Lung (tissue), 13 donors: ENCODE results near the gene RHBG. TPM values are rescaled to one million over a fixed set of nuclear protein-coding genes. Genes with fewer than 3 reads are reported as not detected.

ENCODE experiments used
- ATAC-seq: fragments of 200-7000 bp; cut with Tn5 transposase; one replicate; pipeline ENCODE4 v1.9.1; 2020; ENCODE audit warnings: moderate number of reproducible peaks; ENCODE audit not compliant: insufficient read depth, low FRiP score
- DNase-seq, 3 donors: peaks; one replicate each; pipeline ENCODE4 v3.0.0-alpha.2; 2013 to 2017
- H3K27ac ChIP-seq, 2 donors: one replicate each; pipeline ENCODE4 v1.5.1; 2013; ENCODE audit warnings: mild to moderate bottlenecking in 2 of 2, moderate library complexity in 2 of 2, control low read depth in 1 of 2, inconsistent platforms in 1 of 2, low read depth in 1 of 2, low read length in 1 of 2
- H3K27me3 ChIP-seq, 3 donors: one replicate each; pipeline ENCODE4 v1.5.1; 2013; ENCODE audit warnings: low read length in 2 of 3; ENCODE audit not compliant: control insufficient read depth in 3 of 3, insufficient read depth in 3 of 3
- H3K36me3 ChIP-seq, 4 donors: one replicate each; pipeline ENCODE4 v1.5.1; 2013; ENCODE audit warnings: low read length in 4 of 4, mild to moderate bottlenecking in 1 of 4, moderate library complexity in 1 of 4; ENCODE audit not compliant: control insufficient read depth in 4 of 4, insufficient read depth in 4 of 4
- H3K4me1 ChIP-seq, 5 donors: one replicate each; pipeline ENCODE4 v1.5.1; 2013; ENCODE audit warnings: low read length in 5 of 5, mild to moderate bottlenecking in 2 of 5, moderate library complexity in 1 of 5; ENCODE audit not compliant: control insufficient read depth in 5 of 5, insufficient read depth in 5 of 5
- H3K4me3 ChIP-seq: one replicate; pipeline ENCODE4 v1.5.1; 2013; ENCODE audit warnings: mild to moderate bottlenecking, control low read depth, moderate library complexity
- H3K9ac ChIP-seq, 2 donors: one replicate each; pipeline ENCODE4 v1.5.1; 2013; ENCODE audit warnings: low read length in 2 of 2, control low read depth in 1 of 2; ENCODE audit not compliant: insufficient read depth in 1 of 2
- H3K9me3 ChIP-seq, 4 donors: one replicate each; pipeline ENCODE4 v1.5.1; 2013; ENCODE audit warnings: low read length in 3 of 4, mild to moderate bottlenecking in 1 of 4, moderate library complexity in 1 of 4; ENCODE audit not compliant: control insufficient read depth in 4 of 4, insufficient read depth in 3 of 4
- CTCF ChIP-seq: IDR thresholded peaks from 2 replicates; pipeline ENCODE4 v1.5.1; 2012; ENCODE audit warnings: mild to moderate bottlenecking; ENCODE audit errors: control extremely low read depth, extremely low read depth
- WGBS, 2 donors: extraction: QIAGEN DNeasy Blood & Tissue Kit; methylation state at CpG; one replicate each; pipeline ENCODE4 v1.1.7; 2013; 5-methylcytosine and 5-hydroxymethylcytosine counted together
- polyA plus RNA-seq, 2 donors: library from polyadenylated mRNA; stranded (reverse); fragments of 200-250 nt; gene quantifications; one replicate each; pipeline ENCODE4 v1.2.1, GENCODE V29; 2013
- small RNA-seq: library from RNA; depleted of rRNA; stranded (forward); fragments of <200 nt; gene quantifications from one replicate; pipeline ENCODE3, GENCODE V24; 2014; ENCODE audit warnings: low replicate concordance
- total RNA-seq, 2 donors: library from RNA; depleted of rRNA in 1 of 2; stranded (reverse); fragments of >200 nt in 1 of 2; gene quantifications; one replicate each; pipeline ENCODE4 v1.2.1, GENCODE V29; 2014 to 2021
- donor health status: control.
- donor health status: control.
- donor health status: Bipolar disorder and iron deficiency.
- donor health status: healthy.
- donor health status: DM: yes; HTN: yes; CAD: no.

Gene RHBG
- total and polyA plus RNA-seq, 4 donors = 0.18 to 0.74 TPM; not detected in 2

GRCh38 chr1:156433602-156434001 lies 64.6 kb downstream of the RHBG start:
- Histone ChIP-seq H3K9me3 (peaks cover 0 to 6% (median 0%) of the 10 kb centered on the region in 4 donors), H3K4me1 (peaks cover 0 to 18% (median 5%) of the 10 kb centered on the region in 5 donors), H3K36me3 (no peaks in the 10 kb centered on the region), H3K27me3 (peaks cover 0 to 96% (median 95%) of the 10 kb centered on the region in 3 donors), H3K9ac (no peak overlapping the region), H3K27ac (no peak overlapping the region), H3K4me3 (no peak overlapping the region)
- TF ChIP-seq CTCF = no peak
- DNase-seq (no peak), ATAC-seq (no peak)
- 50 to 65% methylated on average over 1 of the region's 1 CpG for WGBS, 2 donors

Small RNA genes lying within 50 kb of the gene (small RNA-seq; reads per million reads assigned to genes)
- not detected for gene MIR9-1

Other genes with a start within 250 kb of the RHBG start
- 10 to 100 TPM; 22.7 to 46.9 TPM for gene SEMA4A, start 215.6 kb upstream of the RHBG start, total RNA-seq
- gene SEMA4A, start 215.6 kb upstream of the RHBG start, polyA plus RNA-seq = 10 to 100 TPM; 26.9 to 54.9 TPM
- 10 to 100 TPM; 10.9 to 28.4 TPM for gene SLC25A44, start 175.1 kb upstream of the RHBG start, total RNA-seq
- 10 to 100 TPM in 1 of 2 donors, 1 to 10 TPM in 1; 8.0 to 22.0 TPM for gene SLC25A44, start 175.1 kb upstream of the RHBG start, polyA plus RNA-seq
- gene PMF1, start 156.2 kb upstream of the RHBG start, total RNA-seq = 10 to 100 TPM; 60.0 to 66.9 TPM
- 100 to 1,000 TPM in 1 of 2 donors, 10 to 100 TPM in 1; 62.5 to 144 TPM for gene PMF1, start 156.2 kb upstream of the RHBG start, polyA plus RNA-seq
- gene BGLAP, start 127.0 kb upstream of the RHBG start, total RNA-seq = 1 to 10 TPM; 1.3 to 1.7 TPM
- 1 to 10 TPM in 1 of 2 donors, under 1 TPM in 1; 0.46 to 1.7 TPM for gene BGLAP, start 127.0 kb upstream of the RHBG start, polyA plus RNA-seq
- gene PAQR6, start 121.2 kb upstream of the RHBG start, total RNA-seq = 1 to 10 TPM; 1.3 to 3.0 TPM
- gene PAQR6, start 121.2 kb upstream of the RHBG start, polyA plus RNA-seq = 1 to 10 TPM; 1.7 to 2.6 TPM
- 10 to 100 TPM; 37.3 to 68.4 TPM for gene SMG5, start 86.4 kb upstream of the RHBG start, total RNA-seq
- gene SMG5, start 86.4 kb upstream of the RHBG start, polyA plus RNA-seq = 10 to 100 TPM; 40.0 to 42.8 TPM
- 1 to 10 TPM; 4.5 to 4.7 TPM for gene TMEM79, start 84.9 kb upstream of the RHBG start, total RNA-seq
- 1 to 10 TPM; 2.5 to 4.6 TPM for gene TMEM79, start 84.9 kb upstream of the RHBG start, polyA plus RNA-seq
- gene GLMP, start 73.5 kb upstream of the RHBG start, total RNA-seq = 10 to 100 TPM; 30.1 to 71.0 TPM
- gene GLMP, start 73.5 kb upstream of the RHBG start, polyA plus RNA-seq = 10 to 100 TPM; 48.2 to 75.8 TPM
- not detected for gene VHLL, start 69.9 kb upstream of the RHBG start, total RNA-seq
- not detected for gene VHLL, start 69.9 kb upstream of the RHBG start, polyA plus RNA-seq
- gene CCT3, start 30.9 kb upstream of the RHBG start, total RNA-seq = 100 to 1,000 TPM; 128 to 149 TPM
- gene CCT3, start 30.9 kb upstream of the RHBG start, polyA plus RNA-seq = 100 to 1,000 TPM in 1 of 2 donors, 10 to 100 TPM in 1; 71.6 to 165 TPM
- not detected for gene TSACC, start 30.7 kb upstream of the RHBG start, total RNA-seq
- under 1 TPM; 0.29 to 0.45 TPM for gene TSACC, start 30.7 kb upstream of the RHBG start, polyA plus RNA-seq
- 10 to 100 TPM; 23.0 to 52.5 TPM for gene MEF2D, start 131.6 kb downstream of the RHBG start, total RNA-seq
- 10 to 100 TPM; 23.0 to 23.3 TPM for gene MEF2D, start 131.6 kb downstream of the RHBG start, polyA plus RNA-seq
- 1 to 10 TPM; 1.0 to 3.4 TPM for gene IQGAP3, start 203.4 kb downstream of the RHBG start, total RNA-seq
- gene IQGAP3, start 203.4 kb downstream of the RHBG start, polyA plus RNA-seq = 1 to 10 TPM in 1 of 2 donors, under 1 TPM in 1; 0.42 to 1.3 TPM
- gene TTC24, start 210.5 kb downstream of the RHBG start, total RNA-seq = under 1 TPM in 1 of 2 donors, not detected in 1; 0.23 TPM
- under 1 TPM; 0.12 to 0.31 TPM for gene TTC24, start 210.5 kb downstream of the RHBG start, polyA plus RNA-seq
- gene NAXE, start 222.6 kb downstream of the RHBG start, total RNA-seq = 10 to 100 TPM; 38.1 to 95.8 TPM
- gene NAXE, start 222.6 kb downstream of the RHBG start, polyA plus RNA-seq = 10 to 100 TPM; 74.1 to 83.5 TPM
- 10 to 100 TPM; 11.9 to 30.6 TPM for gene GPATCH4, start 232.3 kb downstream of the RHBG start, total RNA-seq
- gene GPATCH4, start 232.3 kb downstream of the RHBG start, polyA plus RNA-seq = 10 to 100 TPM; 18.6 to 34.3 TPM